Ishikawa (cell line): ENCODE data around the gene NELFE.

ENCODE experiments used
- EP300 ChIP-seq: IDR thresholded peaks from 2 replicates; pipeline ENCODE4 v1.6.1; 2012; ENCODE audit warnings: borderline replicate concordance
- RAD21 ChIP-seq: IDR thresholded peaks from 2 replicates; pipeline ENCODE4 v1.6.1; 2012; ENCODE audit warnings: low read depth

DNA sequence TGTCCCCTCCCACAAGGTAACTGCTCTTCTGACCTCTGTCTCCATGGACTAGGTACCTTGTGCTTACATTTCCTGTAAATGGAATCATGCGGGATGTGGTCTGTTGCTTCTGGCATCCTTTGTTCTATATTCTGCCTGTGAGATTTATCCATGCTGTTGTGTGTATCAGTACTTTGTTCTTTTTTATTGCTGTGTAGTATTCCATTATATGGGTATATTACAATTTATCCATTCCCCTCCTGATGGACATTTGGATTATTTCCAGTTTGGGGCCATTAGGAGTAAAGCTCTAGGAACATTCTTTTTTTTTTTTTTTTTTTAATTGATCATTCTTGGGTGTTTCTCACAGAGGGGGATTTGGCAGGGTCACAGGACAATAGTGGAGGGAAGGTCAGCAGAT lies 27.8 kb downstream of the NELFE start:
- TF ChIP-seq EP300 = no peak
- TF ChIP-seq RAD21 = no peak
